Brain microvascular endothelial cell (primary cell): ENCODE measurements around the gene CEP85.

ENCODE experiments used
- DNase-seq: peaks from one replicate; pipeline ENCODE4 v3.0.0-alpha.2; 2020
- H3K27ac ChIP-seq: fragments of 250-450 bp; sonication (Bioruptor Pico); 2 replicates; pipeline ENCODE4 v1.5.1; 2020; ENCODE audit warnings: mild to moderate bottlenecking, moderate library complexity
- H3K27me3 ChIP-seq: fragments of 250-450 bp; sonication (Bioruptor Pico); replicated peaks from 2 replicates; pipeline ENCODE4 v1.5.1; 2020; ENCODE audit warnings: mild to moderate bottlenecking
- H3K36me3 ChIP-seq: fragments of 250-450 bp; sonication (Bioruptor Pico); replicated peaks from 2 replicates; pipeline ENCODE4 v1.5.1; 2020; ENCODE audit warnings: mild to moderate bottlenecking
- H3K4me3 ChIP-seq: 2 replicates; pipeline ENCODE4 v1.5.1; 2011; ENCODE audit warnings: low read depth, mild to moderate bottlenecking, control low read depth, low read length, moderate library complexity
- CTCF ChIP-seq: IDR thresholded peaks from 2 replicates; pipeline ENCODE4 v1.5.1; 2011; ENCODE audit warnings: low read depth, mild to moderate bottlenecking, moderate library complexity, low read length, control low read depth, inconsistent platforms; ENCODE audit errors: missing control alignments
- in situ Hi-C: cut with HindIII; loops from 2 replicates; pipeline ENCODE4 v1.10.0; 2017; ENCODE audit warnings: low sequenced_read_pairs, low pct_ligation_motif_present

CEP85 gene

GRCh38 chr1:26322042-26322331, 88.0 kb downstream of the CEP85 start:
- H3K36me3 ChIP-seq = no peaks in the 10 kb centered on the region
- in situ Hi-C loops = no loop called here

GRCh38 chr1:26323382-26323781, 89.4 kb downstream of the CEP85 start:
- H3K27ac ChIP-seq = no peak overlapping the region
- no peaks in the 10 kb centered on the region for H3K36me3 ChIP-seq
- no peak for DNase-seq
- H3K4me3 ChIP-seq = no peak overlapping the region
- no peaks in the 10 kb centered on the region for H3K27me3 ChIP-seq
- TF ChIP-seq CTCF = no peak
- in situ Hi-C loops = no loop called here

More at GRCh38 chr1:26322042-26322331, 88.0 kb downstream of the CEP85 start:
- Histone ChIP-seq H3K27ac (no peak overlapping the region), H3K27me3 (no peaks in the 10 kb centered on the region), H3K4me3 (no peak overlapping the region)
- no peak for TF ChIP-seq CTCF
- DNase-seq = no peak

GRCh38 chr1:26324550-26324949, 90.5 kb downstream of the CEP85 start:
- H3K36me3 ChIP-seq = no peaks in the 10 kb centered on the region
- no peaks in the 10 kb centered on the region for H3K27me3 ChIP-seq
- H3K27ac ChIP-seq = no peak overlapping the region
- DNase-seq = no peak
- in situ Hi-C loops = no loop called here
- TF ChIP-seq CTCF = no peak
- no peak overlapping the region for H3K4me3 ChIP-seq

- no peaks in the 10 kb centered on the region for H3K36me3 ChIP-seq
- DNase-seq = no peak
- no peak for TF ChIP-seq CTCF
- H3K27ac ChIP-seq = no peak overlapping the region
- H3K27me3 ChIP-seq = no peaks in the 10 kb centered on the region
- in situ Hi-C loops = no loop called here
- H3K4me3 ChIP-seq = no peak overlapping the region
These were observed 94.0 kb downstream of the CEP85 start for GRCh38 chr1:26327956-26328362.
